Mononuclear cell (primary cell): ENCODE results near the gene CCDC14. TPM values are rescaled to one million over a fixed set of nuclear protein-coding genes. Genes with fewer than 3 reads are reported as not detected.
A peak's percentile ranks its signal among the peaks of the same experiment; 100 is the strongest.
"Not testable (repeated sequence)": the region's sequence is repeated elsewhere in the genome, so short reads cannot be mapped to it uniquely, and the experiment has no call there.

Experiments
- H3K27me3 ChIP-seq: 2 replicates; pipeline ENCODE4 v1.6.0; 2011; ENCODE audit warnings: low read length, control low read depth; ENCODE audit not compliant: insufficient read depth
- H3K4me1 ChIP-seq: 2 replicates; pipeline ENCODE4 v1.5.1; 2011; ENCODE audit warnings: mild to moderate bottlenecking, low read length, control low read depth; ENCODE audit not compliant: insufficient read depth
- H3K4me3 ChIP-seq: 2 replicates; pipeline ENCODE4 v1.5.1; 2011; ENCODE audit warnings: mild to moderate bottlenecking, low read length, moderate library complexity
- H3K9me3 ChIP-seq: 2 replicates; pipeline ENCODE4 v1.5.1; 2011; ENCODE audit warnings: low read depth, mild to moderate bottlenecking, control low read depth, low read length
- total RNA-seq: library from RNA; depleted of rRNA; stranded (reverse); fragments of >200 nt; gene quantifications from one replicate; pipeline ENCODE4 v1.2.3, GENCODE V29; 2012

CCDC14 gene
- total RNA-seq, 1 donor: 28.0 TPM

- H3K27me3 ChIP-seq: peaks cover 27% of the 10 kb centered on the region
- not testable (repeated sequence) for H3K4me3 ChIP-seq, H3K4me1 ChIP-seq, H3K9me3 ChIP-seq
Observed at GRCh38 chr3:123979525-123980501, 18.8 kb upstream of the CCDC14 start.

DNA sequence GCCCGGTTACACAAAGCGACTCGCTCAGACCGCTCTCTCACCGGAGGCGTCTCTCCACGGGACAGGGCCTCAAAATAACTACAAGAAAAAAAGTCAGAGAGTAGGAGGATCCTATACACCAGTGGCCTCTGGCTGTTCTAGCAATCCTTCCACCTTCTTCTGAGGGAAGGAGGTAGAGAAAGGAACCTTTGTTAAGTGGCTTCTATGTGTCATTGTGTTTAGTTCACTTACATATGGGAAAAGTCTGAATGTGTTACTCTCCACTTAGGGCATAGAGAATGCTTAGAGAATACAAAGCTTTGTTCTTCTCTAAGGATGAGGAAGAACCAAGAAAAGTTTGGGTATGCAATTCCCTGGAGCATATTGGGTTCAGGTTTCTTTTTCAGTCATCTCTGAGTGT, 15.9 kb upstream of the CCDC14 start:
- H3K27me3 ChIP-seq: peaks cover 14% of the 10 kb centered on the region
- H3K4me1 ChIP-seq, H3K9me3 ChIP-seq, H3K4me3 ChIP-seq: not testable (repeated sequence)

DNA sequence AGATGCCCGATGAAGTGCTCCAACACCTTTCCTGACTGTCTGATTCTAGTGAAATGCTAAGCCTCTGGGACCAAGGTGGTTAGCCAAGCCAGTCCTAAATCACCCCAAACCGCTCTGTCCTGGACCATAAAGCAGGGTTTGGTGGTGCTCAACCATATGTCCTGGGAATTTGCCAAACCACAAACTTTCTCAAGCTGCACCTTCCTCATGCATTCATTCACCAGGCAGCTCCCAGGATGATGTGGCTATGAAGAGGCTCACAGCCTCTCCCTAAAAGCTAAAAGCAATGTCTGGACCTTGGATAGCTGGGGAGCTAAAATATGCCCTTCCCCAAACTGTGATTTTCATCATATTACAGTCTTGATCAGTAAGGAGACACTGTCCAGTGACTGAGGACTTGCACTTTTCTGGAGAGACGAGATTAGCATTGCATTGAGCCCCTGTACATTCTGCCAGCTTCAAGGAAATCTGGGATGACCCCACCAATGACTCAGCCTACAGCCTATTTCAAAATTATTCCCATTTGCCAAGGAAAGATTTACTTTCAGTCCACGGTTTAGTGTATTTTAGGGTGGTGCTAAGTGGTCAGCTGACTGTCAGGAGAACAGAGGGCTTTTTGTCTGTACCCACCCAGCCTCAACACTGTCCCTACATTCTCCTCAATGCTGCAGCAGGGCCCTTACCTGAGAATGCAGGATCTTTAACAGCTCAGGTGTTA, 15.3 kb upstream of the CCDC14 start:
- H3K4me3 ChIP-seq, H3K9me3 ChIP-seq, H3K4me1 ChIP-seq: not testable (repeated sequence)
- peaks cover 13% of the 10 kb centered on the region for H3K27me3 ChIP-seq

DNA sequence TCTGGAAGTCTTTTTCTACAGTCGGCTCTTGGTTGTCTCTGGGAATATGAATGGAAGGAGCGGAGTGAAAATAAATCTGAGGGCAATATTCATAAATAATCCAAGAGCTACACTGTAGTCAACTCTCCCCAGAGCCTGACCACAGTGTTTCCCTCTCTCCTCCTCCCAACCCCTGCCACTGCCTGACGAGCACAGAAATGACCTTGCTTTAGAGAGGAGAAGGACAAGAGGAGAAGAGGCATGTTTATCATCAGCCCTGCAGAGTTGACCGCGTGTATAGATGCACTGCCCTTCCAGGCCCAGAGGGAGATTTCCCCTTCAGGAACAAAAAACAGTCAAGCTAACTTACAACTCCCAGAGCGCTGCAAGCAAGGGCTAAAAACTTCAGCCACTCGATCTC, 14.0 kb upstream of the CCDC14 start:
- H3K4me1 ChIP-seq, H3K9me3 ChIP-seq, H3K27me3 ChIP-seq, H3K4me3 ChIP-seq: not testable (repeated sequence)

DNA sequence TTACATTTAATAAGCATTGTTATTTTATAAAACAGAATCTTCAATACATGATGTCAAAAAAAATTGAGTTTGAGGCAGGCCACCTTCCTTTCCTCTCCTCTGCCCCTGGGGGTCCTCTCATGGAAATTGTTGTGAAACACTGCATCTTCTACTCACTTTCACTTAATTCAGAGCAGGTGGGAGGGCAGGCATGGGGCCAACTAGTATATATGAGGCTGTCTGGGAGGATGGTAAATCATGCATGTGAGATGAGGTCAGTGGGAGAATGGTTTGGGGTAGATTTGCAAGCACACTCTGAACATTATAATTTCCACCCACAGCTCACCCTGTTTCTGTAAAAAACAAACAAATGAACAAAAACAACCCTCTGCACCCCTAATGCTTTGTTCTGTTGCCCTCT, 10.4 kb upstream of the CCDC14 start:
- Histone ChIP-seq H3K4me1 (no peaks in the 10 kb centered on the region), H3K9me3 (no peaks in the 10 kb centered on the region), H3K4me3 (no peak overlapping the region), H3K27me3 (peaks cover 11% of the 10 kb centered on the region)

GRCh38 chr3:123967260-123967659, 6.2 kb upstream of the CCDC14 start:
- H3K4me1 ChIP-seq, H3K9me3 ChIP-seq, H3K4me3 ChIP-seq: not testable (repeated sequence)
- peaks cover 11% of the 10 kb centered on the region for H3K27me3 ChIP-seq

GRCh38 chr3:123966799-123967198, 5.8 kb upstream of the CCDC14 start:
- H3K4me3 ChIP-seq, H3K4me1 ChIP-seq, H3K9me3 ChIP-seq: not testable (repeated sequence)
- H3K27me3 ChIP-seq: peaks cover 11% of the 10 kb centered on the region

GRCh38 chr3:123964793-123965192, 3.8 kb upstream of the CCDC14 start:
- H3K27me3 ChIP-seq, H3K4me1 ChIP-seq, H3K9me3 ChIP-seq, H3K4me3 ChIP-seq: not testable (repeated sequence)

DNA sequence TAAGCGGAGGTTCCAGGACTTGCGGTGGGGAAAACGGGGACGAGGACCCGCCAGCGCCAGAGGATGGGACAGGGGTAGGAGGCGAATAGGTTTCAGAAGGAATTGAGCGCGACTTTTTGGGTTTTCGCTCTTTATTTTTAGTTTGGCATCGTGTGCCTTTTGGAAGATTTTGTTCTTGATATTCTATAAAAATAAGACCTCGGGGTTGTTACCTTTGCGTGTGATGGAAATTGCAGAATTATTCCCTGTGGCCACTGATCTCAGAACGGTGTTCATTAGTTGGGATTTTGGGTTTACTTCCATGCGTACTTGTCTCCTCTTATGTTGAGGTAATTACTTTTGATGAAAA, 453 bp upstream of the CCDC14 start:
- Histone ChIP-seq H3K4me1 (peaks cover 4% of the 10 kb centered on the region), H3K27me3 (no peaks in the 10 kb centered on the region), H3K9me3 (no peaks in the 10 kb centered on the region), H3K4me3 (peak overlapping the region; percentile 81)

GRCh38 chr3:123953735-123954134, 7.3 kb downstream of the CCDC14 start:
- no peaks in the 10 kb centered on the region for H3K27me3 ChIP-seq
- no peaks in the 10 kb centered on the region for H3K4me1 ChIP-seq
- no peak overlapping the region for H3K4me3 ChIP-seq
- H3K9me3 ChIP-seq: no peaks in the 10 kb centered on the region

DNA sequence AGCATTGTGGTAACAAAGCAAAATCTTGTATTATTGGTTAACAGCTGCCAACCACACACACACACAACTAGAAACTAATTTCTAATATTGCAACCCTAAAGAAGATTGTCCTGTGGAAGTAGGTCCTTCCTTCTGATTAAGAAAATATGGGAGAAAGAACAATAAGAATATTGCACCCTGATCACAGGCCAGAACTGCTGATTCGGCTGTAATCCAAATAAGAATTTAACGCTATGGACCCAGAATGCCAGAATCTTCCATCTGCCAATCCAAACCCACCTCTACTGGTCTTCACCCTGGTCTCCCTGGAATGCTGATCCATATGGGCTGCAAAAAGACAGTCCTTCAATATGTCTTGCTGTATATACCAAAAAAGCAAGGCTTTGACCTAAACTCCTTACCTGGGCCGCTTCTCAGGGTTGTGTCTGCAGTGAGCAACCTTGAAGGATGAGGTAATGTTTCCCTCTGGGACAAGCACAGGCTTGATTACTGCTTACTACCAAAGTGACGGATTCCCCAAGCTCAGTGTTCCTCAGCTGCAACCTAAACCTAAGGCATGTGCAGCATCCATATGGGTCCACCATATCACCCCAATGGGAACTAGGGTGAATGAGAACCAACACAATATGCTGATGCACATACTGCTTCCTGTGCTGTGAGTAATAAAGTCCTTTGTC, 8.0 kb downstream of the CCDC14 start:
- Histone ChIP-seq H3K4me3 (no peak overlapping the region), H3K4me1 (no peaks in the 10 kb centered on the region), H3K27me3 (no peaks in the 10 kb centered on the region), H3K9me3 (no peaks in the 10 kb centered on the region)

DNA sequence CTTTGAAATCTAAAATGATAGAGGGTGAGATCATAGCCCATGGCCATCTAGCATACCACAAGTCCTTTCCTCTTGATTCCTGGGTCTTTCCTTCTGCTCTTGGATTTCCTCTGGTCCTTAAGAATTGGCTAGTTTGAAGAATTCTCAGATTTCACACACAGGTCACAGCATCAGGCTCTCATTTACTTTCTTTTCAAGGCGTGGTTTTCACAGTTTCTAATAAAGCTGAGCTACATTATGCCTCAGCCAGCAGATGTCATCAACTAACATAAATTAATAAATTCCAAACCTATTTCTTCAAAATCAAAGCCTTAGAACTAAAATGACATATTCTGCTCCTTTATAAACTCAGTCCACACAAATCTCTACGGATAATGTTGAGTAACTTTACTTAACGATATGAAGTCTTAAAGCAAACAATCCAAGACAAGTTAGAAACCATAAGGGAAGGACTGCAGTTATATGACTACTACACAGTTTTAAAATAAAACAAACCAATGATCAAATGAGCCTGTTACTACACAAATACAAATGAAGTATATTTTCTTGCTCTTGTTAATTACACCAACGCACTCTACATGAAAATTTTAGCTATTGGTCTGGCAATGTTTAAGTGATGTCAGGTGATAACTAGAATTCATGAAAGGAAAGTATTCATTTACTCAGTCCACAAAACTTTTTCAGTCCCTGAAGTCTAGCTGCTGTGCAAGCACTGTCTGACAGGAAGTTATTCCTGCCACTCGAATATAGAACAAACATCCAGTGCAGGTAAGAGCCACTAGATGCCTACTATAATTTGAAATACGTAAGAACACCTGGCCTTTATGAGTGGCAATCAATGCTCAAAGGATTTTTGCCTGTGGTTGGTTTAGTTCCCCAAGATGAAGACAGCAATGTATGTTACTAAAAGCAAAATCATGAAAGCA, 9.2 kb downstream of the CCDC14 start:
- no peaks in the 10 kb centered on the region for H3K27me3 ChIP-seq
- no peak overlapping the region for H3K4me3 ChIP-seq
- H3K9me3 ChIP-seq: no peaks in the 10 kb centered on the region
- no peaks in the 10 kb centered on the region for H3K4me1 ChIP-seq

DNA sequence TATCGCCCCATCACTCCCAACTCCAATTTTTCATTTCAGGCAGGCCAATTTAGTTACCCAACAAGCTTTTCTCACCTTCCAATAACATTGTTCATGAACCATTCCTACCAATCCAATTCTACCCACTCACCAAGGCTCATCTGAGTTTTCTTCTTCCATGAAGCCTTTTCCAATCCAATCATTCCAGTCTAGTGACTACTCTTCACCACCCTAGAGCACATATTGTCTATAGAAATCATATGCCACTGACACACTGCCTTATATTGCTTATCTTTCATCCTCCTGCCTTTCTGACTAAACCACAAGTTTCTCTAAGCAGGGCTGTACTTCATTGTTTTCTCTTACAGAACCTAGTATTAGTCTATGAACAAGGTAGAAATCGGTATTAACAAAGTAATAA, 11.4 kb downstream of the CCDC14 start:
- H3K4me1 ChIP-seq: no peaks in the 10 kb centered on the region
- no peak overlapping the region for H3K4me3 ChIP-seq
- H3K27me3 ChIP-seq: no peaks in the 10 kb centered on the region
- H3K9me3 ChIP-seq: no peaks in the 10 kb centered on the region

GRCh38 chr3:123948449-123948848, 12.6 kb downstream of the CCDC14 start:
- Histone ChIP-seq H3K9me3 (no peaks in the 10 kb centered on the region), H3K27me3 (no peaks in the 10 kb centered on the region), H3K4me3 (no peak overlapping the region), H3K4me1 (no peaks in the 10 kb centered on the region)
